Skin epidermis (tissue), 12 donors: ENCODE measurements around the gene ARL6.
A peak's percentile ranks its signal among the peaks of the same experiment; 100 is the strongest.
"Not testable (repeated sequence)": the region's sequence is repeated elsewhere in the genome, so short reads cannot be mapped to it uniquely, and the experiment has no call there.

ENCODE experiments used
- H3K27ac ChIP-seq, 21 experiments: fragments of 200-600 bp; sonication (generic) in 11 of 21; one replicate each; pipeline ENCODE4 v1.5.0; 2020; ENCODE audit warnings: mild to moderate bottlenecking in 3 of 21, inconsistent platforms in 2 of 21, moderate library complexity in 2 of 21
- H3K4me3 ChIP-seq, 7 experiments: fragments of 200-600 bp; sonication (generic) in 2 of 7; one replicate each; pipeline ENCODE4 v1.5.0; 2020; ENCODE audit warnings: inconsistent platforms in 2 of 7, mild to moderate bottlenecking in 2 of 7, moderate library complexity in 1 of 7

ARL6 gene

DNA sequence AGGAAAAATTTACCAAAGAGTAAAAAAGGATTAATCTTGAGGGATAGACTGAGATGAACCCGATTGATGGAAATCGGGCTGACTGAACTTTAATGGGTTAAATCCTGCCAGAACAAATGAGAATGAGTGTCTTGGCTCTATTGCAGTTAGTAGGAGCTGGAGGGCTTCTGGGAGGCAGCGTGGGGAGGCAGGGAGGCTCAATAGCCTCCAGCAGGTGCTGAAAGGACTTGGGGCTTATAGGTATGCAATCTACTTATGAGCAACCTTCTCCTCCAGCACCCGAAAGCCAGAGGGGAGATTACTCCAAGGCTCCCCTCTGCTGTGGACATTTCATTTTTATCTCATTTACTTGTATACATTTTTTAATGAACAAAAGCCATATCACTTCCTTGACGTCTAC is 56.2 kb downstream of the ARL6 start:
- Histone ChIP-seq H3K4me3 (peak overlapping the region in 4 of 7 experiments; percentile 81 to 92 (median 89)), H3K27ac (peak overlapping the region in 4 of 21 experiments; percentile 90 to 94 (median 92))

DNA sequence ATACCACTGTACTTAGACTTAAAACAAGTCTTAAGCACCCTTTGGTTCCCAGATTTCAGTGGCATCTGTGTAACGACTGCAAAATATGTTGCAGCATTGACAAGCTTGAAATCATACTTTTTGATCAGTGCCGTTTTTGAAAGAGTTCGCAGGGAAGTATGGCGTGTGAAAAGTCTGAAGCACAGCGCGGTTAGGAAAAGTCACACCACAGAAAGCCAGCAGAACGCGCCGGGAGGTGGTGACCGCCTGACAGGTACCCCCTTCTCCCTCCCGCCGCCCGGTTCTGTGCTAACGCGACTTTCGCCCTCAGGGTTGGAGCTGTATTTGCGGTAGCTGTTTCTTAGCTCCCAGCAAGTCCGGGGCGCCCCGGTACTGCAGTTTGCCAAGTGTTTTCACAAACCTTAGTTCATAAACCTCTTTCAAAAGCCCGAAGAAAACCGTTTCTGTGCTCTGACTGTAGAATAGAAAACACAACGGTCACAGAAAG is 56.8 kb downstream of the ARL6 start:
- peak overlapping the region in 20 of 21 experiments; percentile 65 to 97 (median 90) for H3K27ac ChIP-seq
- peak overlapping the region; percentile 67 to 92 (median 86) for H3K4me3 ChIP-seq

- peak within 1 kb of the TSS; percentile 60 to 97 (median 90) for H3K27ac ChIP-seq
Measured at GRCh38 chr3:97821774-97822358, 57.3 kb downstream of the ARL6 start, which contains the start of gene CRYBG3. Gene CRYBG3 (plus strand): TSS chr3:97822011. CDS start chr3:97822207, 196 bp downstream.

GRCh38 chr3:97822359-97822775 is 57.8 kb downstream of the ARL6 start:
- peak overlapping the region; percentile 60 to 97 (median 90) for H3K27ac ChIP-seq

More at GRCh38 chr3:97821774-97822358, 57.3 kb downstream of the ARL6 start, which contains the start of gene CRYBG3:
- peak within 1 kb of the TSS; percentile 67 to 92 (median 86) for H3K4me3 ChIP-seq

DNA sequence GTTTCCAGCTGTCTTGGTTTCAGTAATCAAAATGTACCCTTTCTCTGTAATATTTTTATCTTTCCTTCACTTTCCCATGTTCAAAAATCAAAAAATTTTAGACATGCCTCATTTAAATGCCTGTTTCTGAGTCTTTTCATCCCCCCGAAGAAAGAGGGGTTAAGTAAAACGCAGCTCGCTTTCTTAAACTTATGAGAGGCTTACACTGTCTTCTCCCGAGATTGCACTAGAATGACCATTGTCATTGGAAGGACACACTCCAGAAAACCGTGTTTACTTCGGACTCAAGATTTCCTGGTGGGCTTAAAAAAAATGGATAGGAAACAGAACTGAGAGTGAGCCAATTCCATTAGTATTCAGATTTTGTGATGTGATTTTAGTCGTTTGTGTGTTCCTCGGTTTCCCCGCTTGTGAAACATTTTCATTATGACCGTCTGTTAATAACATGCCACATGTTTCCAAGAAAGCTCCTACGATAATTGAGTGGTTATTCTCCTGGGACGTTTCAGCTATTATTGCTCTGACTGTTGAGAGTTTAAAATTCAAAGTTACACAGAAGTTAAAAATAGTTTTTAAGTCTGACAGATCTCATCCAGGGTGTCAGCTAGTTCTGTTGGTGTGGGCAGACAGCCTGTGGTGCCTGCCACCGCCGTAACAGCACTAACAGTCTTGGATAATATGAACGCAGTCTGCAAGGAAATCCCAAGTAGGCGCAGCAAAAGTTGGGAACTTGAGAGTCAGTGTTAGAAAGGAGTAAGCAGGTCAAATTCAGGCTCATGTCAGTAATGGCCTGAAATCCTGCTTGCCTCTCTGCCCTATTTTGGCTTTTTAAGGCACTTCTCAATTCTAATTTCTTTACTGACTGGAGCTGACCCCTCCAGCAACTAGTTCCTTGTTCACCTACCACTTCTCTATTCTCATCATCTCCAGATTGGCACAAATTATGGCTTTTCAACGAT is 58.8 kb downstream of the ARL6 start:
- peak overlapping the region in 16 of 21 experiments; percentile 74 to 97 (median 91) for H3K27ac ChIP-seq
- H3K4me3 ChIP-seq = peak overlapping the region; percentile 67 to 92 (median 86)

More at GRCh38 chr3:97822359-97822775, 57.8 kb downstream of the ARL6 start:
- H3K4me3 ChIP-seq = peak overlapping the region; percentile 67 to 92 (median 86)

DNA sequence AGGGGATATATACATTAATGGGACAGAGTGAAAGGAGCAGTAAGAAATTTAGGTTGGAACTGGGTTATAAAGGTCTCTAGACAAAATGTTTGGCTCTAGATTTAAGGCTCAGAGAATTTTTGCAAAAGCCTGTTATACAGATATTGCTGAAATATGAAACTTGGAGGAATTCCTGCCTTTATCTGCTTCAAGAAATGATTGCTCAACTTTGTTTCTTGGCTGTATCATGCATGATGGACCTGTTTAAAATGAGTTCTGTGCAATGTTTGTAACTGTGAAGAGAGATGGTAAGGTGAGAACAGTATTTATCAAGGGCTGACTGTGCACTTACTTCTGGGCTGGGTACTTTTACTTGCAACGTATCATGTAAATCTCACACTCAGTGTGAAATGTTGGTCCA is 60.5 kb downstream of the ARL6 start:
- Histone ChIP-seq H3K27ac (no peak overlapping the region), H3K4me3 (no peak overlapping the region)

- no peak overlapping the region for H3K4me3 ChIP-seq
- H3K27ac ChIP-seq = no peak overlapping the region
Measured at GRCh38 chr3:97827741-97828471, 63.3 kb downstream of the ARL6 start.

GRCh38 chr3:97829198-97829597 is 64.6 kb downstream of the ARL6 start:
- no peak overlapping the region for H3K4me3 ChIP-seq
- no peak overlapping the region for H3K27ac ChIP-seq

- no peak overlapping the region for H3K27ac ChIP-seq
Measured at GRCh38 chr3:97830638-97831037, 66.1 kb downstream of the ARL6 start.

DNA sequence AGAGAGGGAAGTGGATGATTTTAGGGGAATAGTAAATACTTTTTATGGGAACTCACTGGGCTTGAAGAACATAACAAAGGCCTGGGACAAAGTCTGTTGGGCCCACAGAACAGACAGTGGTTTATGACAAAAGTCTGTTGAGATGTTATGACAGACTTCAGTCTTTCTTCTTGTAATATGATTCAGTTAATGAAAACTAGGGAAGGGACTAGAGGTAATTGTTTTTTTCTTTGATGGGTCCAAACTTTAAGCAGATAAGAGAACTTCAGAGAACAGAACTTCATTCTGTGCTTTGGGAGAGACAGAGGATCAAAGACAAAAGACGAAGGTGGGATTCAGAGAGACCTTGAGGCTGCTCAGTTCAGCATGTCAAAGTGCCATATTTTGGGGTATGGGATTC is 66.6 kb downstream of the ARL6 start:
- Histone ChIP-seq H3K4me3 (no peak overlapping the region), H3K27ac (no peak overlapping the region)

More at GRCh38 chr3:97830638-97831037, 66.1 kb downstream of the ARL6 start:
- H3K4me3 ChIP-seq = no peak overlapping the region

DNA sequence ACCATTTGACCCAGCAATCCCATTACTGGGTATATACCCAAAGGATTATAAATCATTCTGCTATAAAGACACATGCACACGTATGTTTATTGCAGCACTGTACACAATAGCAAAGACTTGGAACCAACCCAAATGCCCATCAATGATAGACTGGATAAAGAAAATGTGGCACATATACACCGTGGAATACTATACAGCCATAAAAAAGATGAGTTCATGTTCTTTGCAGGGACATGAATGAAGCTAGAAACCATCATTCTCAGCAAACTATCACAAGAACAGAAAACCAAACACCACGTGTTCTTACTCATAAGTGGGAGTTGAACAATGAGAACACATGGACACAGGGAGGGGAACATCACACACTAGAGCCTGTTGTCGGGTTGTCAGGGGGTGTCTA is 68.6 kb downstream of the ARL6 start:
- H3K27ac ChIP-seq, H3K4me3 ChIP-seq: not testable (repeated sequence)

GRCh38 chr3:97835761-97836160 is 71.2 kb downstream of the ARL6 start:
- no peak overlapping the region for H3K27ac ChIP-seq
- no peak overlapping the region for H3K4me3 ChIP-seq

DNA sequence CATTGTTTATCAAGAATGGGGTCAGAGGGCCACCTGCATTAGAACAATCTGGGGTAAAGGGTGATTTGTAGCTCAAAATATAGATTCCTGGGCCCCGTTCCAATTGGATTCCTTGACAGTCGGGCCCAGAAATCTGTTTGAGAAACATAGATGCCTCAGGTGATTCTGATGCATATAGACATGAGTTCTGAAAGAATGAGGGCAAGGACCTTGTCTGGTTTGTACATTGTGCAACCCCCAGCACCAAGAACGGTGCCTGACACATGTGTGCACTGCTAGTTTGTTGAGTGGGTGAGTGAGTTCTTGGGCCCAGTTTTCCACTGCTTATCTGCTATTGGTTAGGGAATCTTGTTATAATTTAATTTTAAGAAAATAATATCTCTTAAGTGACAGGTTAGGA is 73.8 kb downstream of the ARL6 start:
- H3K27ac ChIP-seq = no peak overlapping the region

GRCh38 chr3:97839944-97840343 is 75.4 kb downstream of the ARL6 start:
- H3K27ac ChIP-seq = no peak overlapping the region

More for the DNA sequence above, 73.8 kb downstream of the ARL6 start:
- no peak overlapping the region for H3K4me3 ChIP-seq

GRCh38 chr3:97841304-97841703 is 76.7 kb downstream of the ARL6 start:
- Histone ChIP-seq H3K4me3 (no peak overlapping the region), H3K27ac (no peak overlapping the region)

More at GRCh38 chr3:97839944-97840343, 75.4 kb downstream of the ARL6 start:
- no peak overlapping the region for H3K4me3 ChIP-seq

- Histone ChIP-seq H3K27ac (no peak overlapping the region), H3K4me3 (no peak overlapping the region)
Measured at GRCh38 chr3:97841956-97842355, 77.4 kb downstream of the ARL6 start.

- Histone ChIP-seq H3K4me3 (no peak overlapping the region), H3K27ac (no peak overlapping the region)
Measured at GRCh38 chr3:97848779-97849178, 84.2 kb downstream of the ARL6 start.
